GM23338 (cell line): ENCODE measurements around the gene DNAJA3.
A peak's percentile ranks its signal among the peaks of the same experiment; 100 is the strongest.

Experiments used
- CREB1 ChIP-seq: fragments of 250-450 bp; sonication (Bioruptor Pico); IDR thresholded peaks from 2 replicates; pipeline ENCODE4 v1.5.0; 2020; ENCODE audit warnings: low read depth, mild to moderate bottlenecking, moderate library complexity
- EZH2 ChIP-seq: fragments of 200-600 bp; sonication (generic); IDR thresholded peaks from one replicate; pipeline ENCODE4 v1.8.0; 2017; ENCODE audit warnings: antibody characterized with exemption, mild to moderate bottlenecking, low read depth; ENCODE audit not compliant: unreplicated experiment
- EZH2phosphoT487 ChIP-seq: fragments of 200-600 bp; sonication (generic); IDR thresholded peaks from one replicate; pipeline ENCODE4 v1.8.1; 2018; ENCODE audit warnings: antibody characterized with exemption; ENCODE audit not compliant: unreplicated experiment
- JUNB ChIP-seq: IDR thresholded peaks from one replicate; pipeline ENCODE4 v1.6.1; 2016; ENCODE audit warnings: antibody characterized with exemption; ENCODE audit not compliant: unreplicated experiment
- POLR2AphosphoS5 ChIP-seq: IDR thresholded peaks from 2 replicates; pipeline ENCODE4 v1.6.1; 2016; ENCODE audit warnings: antibody characterized with exemption, low read depth
- ZNF114 ChIP-seq: fragments of 250-450 bp; sonication (Bioruptor Pico); IDR thresholded peaks from 2 replicates; pipeline ENCODE4 v1.5.0; 2020; ENCODE audit warnings: mild to moderate bottlenecking, moderate library complexity
- ZNF462 ChIP-seq: fragments of 250-450 bp; sonication (Bioruptor Pico); IDR thresholded peaks from 2 replicates; pipeline ENCODE4 v1.5.0; 2020; ENCODE audit warnings: mild to moderate bottlenecking, moderate library complexity
- TF ChIP-seq, protein P1 (sequence below), 2 experiments: fragments of 200-600 bp in 1 of 2; sonication (generic) in 1 of 2; conservative IDR thresholded peaks; 2 replicates each; pipeline versions ENCODE4 v1.5.1 to v1.6.1; 2016 to 2017; ENCODE audit warnings: antibody characterized with exemption in 2 of 2, low read depth in 2 of 2, mild to moderate bottlenecking in 2 of 2, moderate library complexity in 1 of 2
- TF ChIP-seq, protein P2 (sequence below): IDR thresholded peaks from one replicate; pipeline ENCODE4 v1.6.1; 2018; ENCODE audit warnings: antibody characterized with exemption; ENCODE audit not compliant: unreplicated experiment
- TF ChIP-seq, protein P3 (sequence below): IDR thresholded peaks from 2 replicates; pipeline ENCODE4 v1.6.1; 2016; ENCODE audit warnings: antibody characterized with exemption

GRCh38 chr16:4381072-4381934 lies 44.4 kb upstream of the DNAJA3 start:
- no peak for TF ChIP-seq ZNF462 (CRISPR knock-in tag)
- no peak for TF ChIP-seq POLR2AphosphoS5
- TF ChIP-seq, protein P1, sequence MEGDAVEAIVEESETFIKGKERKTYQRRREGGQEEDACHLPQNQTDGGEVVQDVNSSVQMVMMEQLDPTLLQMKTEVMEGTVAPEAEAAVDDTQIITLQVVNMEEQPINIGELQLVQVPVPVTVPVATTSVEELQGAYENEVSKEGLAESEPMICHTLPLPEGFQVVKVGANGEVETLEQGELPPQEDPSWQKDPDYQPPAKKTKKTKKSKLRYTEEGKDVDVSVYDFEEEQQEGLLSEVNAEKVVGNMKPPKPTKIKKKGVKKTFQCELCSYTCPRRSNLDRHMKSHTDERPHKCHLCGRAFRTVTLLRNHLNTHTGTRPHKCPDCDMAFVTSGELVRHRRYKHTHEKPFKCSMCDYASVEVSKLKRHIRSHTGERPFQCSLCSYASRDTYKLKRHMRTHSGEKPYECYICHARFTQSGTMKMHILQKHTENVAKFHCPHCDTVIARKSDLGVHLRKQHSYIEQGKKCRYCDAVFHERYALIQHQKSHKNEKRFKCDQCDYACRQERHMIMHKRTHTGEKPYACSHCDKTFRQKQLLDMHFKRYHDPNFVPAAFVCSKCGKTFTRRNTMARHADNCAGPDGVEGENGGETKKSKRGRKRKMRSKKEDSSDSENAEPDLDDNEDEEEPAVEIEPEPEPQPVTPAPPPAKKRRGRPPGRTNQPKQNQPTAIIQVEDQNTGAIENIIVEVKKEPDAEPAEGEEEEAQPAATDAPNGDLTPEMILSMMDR (conservative IDR thresholded peaks at IDR 0.05; ENCODE audit: low read depth in 2 of 2) = peak in 1 of 2 experiments; percentile 15; a peak in 1 of 4 replicates
- no peak for TF ChIP-seq JUNB
- no peak for TF ChIP-seq EZH2
- TF ChIP-seq, protein P2, sequence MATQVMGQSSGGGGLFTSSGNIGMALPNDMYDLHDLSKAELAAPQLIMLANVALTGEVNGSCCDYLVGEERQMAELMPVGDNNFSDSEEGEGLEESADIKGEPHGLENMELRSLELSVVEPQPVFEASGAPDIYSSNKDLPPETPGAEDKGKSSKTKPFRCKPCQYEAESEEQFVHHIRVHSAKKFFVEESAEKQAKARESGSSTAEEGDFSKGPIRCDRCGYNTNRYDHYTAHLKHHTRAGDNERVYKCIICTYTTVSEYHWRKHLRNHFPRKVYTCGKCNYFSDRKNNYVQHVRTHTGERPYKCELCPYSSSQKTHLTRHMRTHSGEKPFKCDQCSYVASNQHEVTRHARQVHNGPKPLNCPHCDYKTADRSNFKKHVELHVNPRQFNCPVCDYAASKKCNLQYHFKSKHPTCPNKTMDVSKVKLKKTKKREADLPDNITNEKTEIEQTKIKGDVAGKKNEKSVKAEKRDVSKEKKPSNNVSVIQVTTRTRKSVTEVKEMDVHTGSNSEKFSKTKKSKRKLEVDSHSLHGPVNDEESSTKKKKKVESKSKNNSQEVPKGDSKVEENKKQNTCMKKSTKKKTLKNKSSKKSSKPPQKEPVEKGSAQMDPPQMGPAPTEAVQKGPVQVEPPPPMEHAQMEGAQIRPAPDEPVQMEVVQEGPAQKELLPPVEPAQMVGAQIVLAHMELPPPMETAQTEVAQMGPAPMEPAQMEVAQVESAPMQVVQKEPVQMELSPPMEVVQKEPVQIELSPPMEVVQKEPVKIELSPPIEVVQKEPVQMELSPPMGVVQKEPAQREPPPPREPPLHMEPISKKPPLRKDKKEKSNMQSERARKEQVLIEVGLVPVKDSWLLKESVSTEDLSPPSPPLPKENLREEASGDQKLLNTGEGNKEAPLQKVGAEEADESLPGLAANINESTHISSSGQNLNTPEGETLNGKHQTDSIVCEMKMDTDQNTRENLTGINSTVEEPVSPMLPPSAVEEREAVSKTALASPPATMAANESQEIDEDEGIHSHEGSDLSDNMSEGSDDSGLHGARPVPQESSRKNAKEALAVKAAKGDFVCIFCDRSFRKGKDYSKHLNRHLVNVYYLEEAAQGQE = no peak
- TF ChIP-seq, protein P3, sequence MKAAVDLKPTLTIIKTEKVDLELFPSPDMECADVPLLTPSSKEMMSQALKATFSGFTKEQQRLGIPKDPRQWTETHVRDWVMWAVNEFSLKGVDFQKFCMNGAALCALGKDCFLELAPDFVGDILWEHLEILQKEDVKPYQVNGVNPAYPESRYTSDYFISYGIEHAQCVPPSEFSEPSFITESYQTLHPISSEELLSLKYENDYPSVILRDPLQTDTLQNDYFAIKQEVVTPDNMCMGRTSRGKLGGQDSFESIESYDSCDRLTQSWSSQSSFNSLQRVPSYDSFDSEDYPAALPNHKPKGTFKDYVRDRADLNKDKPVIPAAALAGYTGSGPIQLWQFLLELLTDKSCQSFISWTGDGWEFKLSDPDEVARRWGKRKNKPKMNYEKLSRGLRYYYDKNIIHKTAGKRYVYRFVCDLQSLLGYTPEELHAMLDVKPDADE = no peak
- no peak for TF ChIP-seq EZH2phosphoT487
- no peak for TF ChIP-seq CREB1 (CRISPR knock-in tag)
- no peak for TF ChIP-seq ZNF114 (CRISPR knock-in tag)
